Endothelial cell of hepatic sinusoid (primary cell): ENCODE data around the gene PTPN20.

Source experiments
- in situ Hi-C: cut with HindIII; loops from 2 replicates; pipeline ENCODE4 v1.10.0; 2017; ENCODE audit warnings: low sequenced_read_pairs

The PTPN20 gene

GRCh38 chr10:47047127-47047504 lies 135.9 kb downstream of the PTPN20 start:
- in situ Hi-C loops = no loop called here

- in situ Hi-C loops = no loop called here
These were observed 136.6 kb downstream of the PTPN20 start for GRCh38 chr10:47047577-47048525.

- in situ Hi-C loops = no loop called here
These were observed 137.3 kb downstream of the PTPN20 start for GRCh38 chr10:47048526-47048905.

- in situ Hi-C loops = no loop called here
These were observed 138.0 kb downstream of the PTPN20 start for GRCh38 chr10:47049056-47049851.

- in situ Hi-C loops = no loop called here
These were observed 138.7 kb downstream of the PTPN20 start for GRCh38 chr10:47049906-47050305.

GRCh38 chr10:47050618-47051455 lies 139.6 kb downstream of the PTPN20 start:
- in situ Hi-C loops = no loop called here

GRCh38 chr10:47051741-47052238 lies 140.6 kb downstream of the PTPN20 start:
- in situ Hi-C loops = no loop called here
